B cell (primary cell): Measurements from ENCODE around the gene PRKCG. TPM values are rescaled to one million over a fixed set of nuclear protein-coding genes. Genes with fewer than 3 reads are reported as not detected.

Source experiments
- ATAC-seq: fragments of 200-7000 bp; cut with Tn5 transposase; one replicate; pipeline ENCODE4 v1.10.0; 2021; ENCODE audit warnings: low read depth, mild to moderate bottlenecking, moderate number of reproducible peaks, moderate library complexity
- CTCF ChIA-PET: fragments of 350-600 bp; sonication (Branson Sonifier 250); formaldehyde crosslinking; loops from one replicate; lab custom pipeline; 2021; ENCODE audit warnings: antibody characterized with exemption, inconsistent platforms; lab: Charles Lee
- POLR2A ChIA-PET: fragments of 350-600 bp; sonication (Branson Sonifier 250); formaldehyde crosslinking; loops from one replicate; lab custom pipeline; 2021; ENCODE audit warnings: antibody characterized with exemption; lab: Charles Lee
- DNase-seq: peaks from one replicate; pipeline ENCODE4 v3.0.0; 2013
- H2AFZ ChIP-seq: 2 replicates; pipeline ENCODE4 v1.6.1; 2012; ENCODE audit warnings: mild to moderate bottlenecking, low read depth, low read length; ENCODE audit not compliant: insufficient read depth, poor library complexity, severe bottlenecking
- H3K27ac ChIP-seq, 2 donors: 1 replicate in 1 of 2; 2 replicates in 1 of 2; pipeline ENCODE4 v1.5.1; 2012 to 2013; ENCODE audit warnings: low read length in 2 of 2, mild to moderate bottlenecking in 2 of 2, moderate library complexity in 1 of 2
- H3K27me3 ChIP-seq, 4 experiments: fragments of 200-600 bp in 1 of 4; sonication (generic) in 1 of 4; replicated peaks in 1 of 4; 1 replicate in 2 of 4; 2 replicates in 2 of 4; pipeline versions ENCODE4 v1.6.1 to v1.7.0; 2013 to 2016; ENCODE audit warnings: low read length in 3 of 4, mild to moderate bottlenecking in 2 of 4, mixed read lengths in 1 of 4, moderate library complexity in 1 of 4; ENCODE audit not compliant: insufficient read depth in 4 of 4, control insufficient read depth in 3 of 4; ENCODE audit errors: control extremely low read depth in 1 of 4
- H3K36me3 ChIP-seq, 2 experiments: replicated peaks in 1 of 2; 1 replicate in 1 of 2; 2 replicates in 1 of 2; pipeline versions ENCODE4 v1.6.1 to v1.7.1; 2013; ENCODE audit warnings: low read length in 1 of 2; ENCODE audit not compliant: insufficient read depth in 2 of 2, control insufficient read depth in 1 of 2; ENCODE audit errors: control extremely low read depth in 1 of 2, extremely low read depth in 1 of 2
- H3K4me1 ChIP-seq, 2 donors: fragments of 200-600 bp in 1 of 2; sonication (generic) in 1 of 2; 1 replicate in 1 of 2; 2 replicates in 1 of 2; pipeline versions ENCODE4 v1.5.1 to v1.6.1; 2013 to 2017; ENCODE audit warnings: low read length in 2 of 2; ENCODE audit not compliant: control insufficient read depth in 2 of 2, insufficient read depth in 2 of 2
- H3K4me2 ChIP-seq: replicated peaks from 2 replicates; pipeline ENCODE3; 2012; ENCODE audit warnings: mild to moderate bottlenecking, low read depth, low read length; ENCODE audit not compliant: poor library complexity, severe bottlenecking
- H3K4me3 ChIP-seq, 5 experiments: fragments of 200-600 bp in 1 of 5; sonication (generic) in 1 of 5; 1 replicate in 3 of 5; 2 replicates in 2 of 5; pipeline versions ENCODE4 v1.5.1 to v1.7.0; 2011 to 2016; ENCODE audit warnings: low read length in 4 of 5, mild to moderate bottlenecking in 4 of 5, low read depth in 2 of 5, control low read depth in 1 of 5, moderate library complexity in 1 of 5; ENCODE audit not compliant: insufficient read depth in 1 of 5; ENCODE audit errors: control extremely low read depth in 1 of 5, extremely low read depth in 1 of 5
- H3K79me2 ChIP-seq: fragments of 200-600 bp; sonication (generic); one replicate; pipeline ENCODE4 v1.6.0; 2016; ENCODE audit warnings: low read length; ENCODE audit not compliant: control insufficient read depth, insufficient read depth
- H3K9ac ChIP-seq: fragments of 200-600 bp; sonication (generic); 2 replicates; pipeline ENCODE4 v1.6.1; 2017; ENCODE audit warnings: mild to moderate bottlenecking, low read length, moderate library complexity
- H3K9me3 ChIP-seq, 3 donors: one replicate each; pipeline versions ENCODE4 v1.6.1 to v1.7.1; 2013; ENCODE audit warnings: low read length in 2 of 3; ENCODE audit not compliant: control insufficient read depth in 2 of 3, insufficient read depth in 1 of 3; ENCODE audit errors: control extremely low read depth in 1 of 3
- H4K20me1 ChIP-seq: 2 replicates; pipeline ENCODE4 v1.6.0; 2012; ENCODE audit warnings: mild to moderate bottlenecking, low read length; ENCODE audit not compliant: insufficient read depth, control insufficient read depth, poor library complexity, severe bottlenecking
- H3K27ac Mint-ChIP-seq: one replicate; pipeline ENCODE4 v1.8.0; 2021; ENCODE audit warnings: mixed read lengths
- H3K27me3 Mint-ChIP-seq: one replicate; pipeline ENCODE4 v1.8.0; 2021; ENCODE audit warnings: mixed read lengths
- H3K4me1 Mint-ChIP-seq: one replicate; pipeline ENCODE4 v1.8.0; 2021; ENCODE audit warnings: mixed read lengths
- H3K4me3 Mint-ChIP-seq: one replicate; pipeline ENCODE4 v1.8.0; 2021; ENCODE audit warnings: mixed read lengths
- H3K9me3 Mint-ChIP-seq: one replicate; pipeline ENCODE4 v1.8.0; 2022; ENCODE audit warnings: mixed read lengths; ENCODE audit not compliant: insufficient read depth
- EZH2 ChIP-seq: IDR thresholded peaks from 2 replicates; pipeline ENCODE4 v1.6.1; 2012; ENCODE audit warnings: borderline replicate concordance, low read depth, mild to moderate bottlenecking, moderate library complexity, low read length; ENCODE audit not compliant: insufficient read depth, poor library complexity, severe bottlenecking
- WGBS: methylation state at CpG from one replicate; pipeline ENCODE4 v1.1.5; 2013; ENCODE audit warnings: missing lambda C conversion rate; ENCODE audit not compliant: insufficient coverage; 5-methylcytosine and 5-hydroxymethylcytosine counted together
- intact Hi-C: fragments of 100-400 bp; cut with micrococcal nuclease; formaldehyde crosslinking; loops from one replicate; pipeline ENCODE4 v1.10.0; 2022
- polyA plus RNA-seq: library from polyadenylated mRNA; depleted of rRNA; stranded (reverse); fragments of >200 nt; gene quantifications from 2 replicates; pipeline ENCODE4 v1.2.3, GENCODE V29; 2012
- total RNA-seq, 2 donors: library from RNA; stranded (reverse); fragments of 120-200 nt in 1 of 2; gene quantifications; 1 replicate in 1 of 2; 2 replicates in 1 of 2; pipeline versions ENCODE4 v1.2.3 to v1.2.4, GENCODE V29; 2013 to 2022
- TF ChIP-seq, protein P1 (sequence below): fragments of 200-600 bp; IDR thresholded peaks from one replicate; pipeline ENCODE4 v1.8.0; 2022; ENCODE audit warnings: antibody characterized with exemption, mild to moderate bottlenecking

PRKCG gene
- total and polyA plus RNA-seq, 2 donors (not counting 1 experiment from before 2014, with no cell fraction given): 0.31 TPM; not detected in 1

- H3K4me1 ChIP-seq: peaks cover 63 to 74% of the 10 kb centered on the region in 2 donors
These were observed 2.6 kb upstream of the PRKCG start for GRCh38 chr19:53879140-53880081.

More at GRCh38 chr19:53879140-53880081, 2.6 kb upstream of the PRKCG start:
- peaks cover 26% of the 10 kb centered on the region for H3K79me2 ChIP-seq
- intact Hi-C loops: loop anchor here (1.0 to 5.0 kb wide), 2 partner anchors 12 to 37 kb away; partner anchors contain the start of gene MYADM
- peak overlapping the region; percentile 36 for H2AFZ ChIP-seq
- TF ChIP-seq, protein P1, sequence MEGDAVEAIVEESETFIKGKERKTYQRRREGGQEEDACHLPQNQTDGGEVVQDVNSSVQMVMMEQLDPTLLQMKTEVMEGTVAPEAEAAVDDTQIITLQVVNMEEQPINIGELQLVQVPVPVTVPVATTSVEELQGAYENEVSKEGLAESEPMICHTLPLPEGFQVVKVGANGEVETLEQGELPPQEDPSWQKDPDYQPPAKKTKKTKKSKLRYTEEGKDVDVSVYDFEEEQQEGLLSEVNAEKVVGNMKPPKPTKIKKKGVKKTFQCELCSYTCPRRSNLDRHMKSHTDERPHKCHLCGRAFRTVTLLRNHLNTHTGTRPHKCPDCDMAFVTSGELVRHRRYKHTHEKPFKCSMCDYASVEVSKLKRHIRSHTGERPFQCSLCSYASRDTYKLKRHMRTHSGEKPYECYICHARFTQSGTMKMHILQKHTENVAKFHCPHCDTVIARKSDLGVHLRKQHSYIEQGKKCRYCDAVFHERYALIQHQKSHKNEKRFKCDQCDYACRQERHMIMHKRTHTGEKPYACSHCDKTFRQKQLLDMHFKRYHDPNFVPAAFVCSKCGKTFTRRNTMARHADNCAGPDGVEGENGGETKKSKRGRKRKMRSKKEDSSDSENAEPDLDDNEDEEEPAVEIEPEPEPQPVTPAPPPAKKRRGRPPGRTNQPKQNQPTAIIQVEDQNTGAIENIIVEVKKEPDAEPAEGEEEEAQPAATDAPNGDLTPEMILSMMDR: no peak
- no peak for TF ChIP-seq EZH2
- H3K4me3 ChIP-seq: peak overlapping the region; percentile 34 to 65 (median 49)
- peaks cover 0 to 12% of the 10 kb centered on the region in 2 experiments for H3K36me3 ChIP-seq
- ChIA-PET CTCF (interaction anchor here (0.6 kb wide), 1 partner anchor 1597 kb away, joined by 3 read pairs; no protein-coding TSS in a partner anchor), POLR2A (no interaction called here)
- peaks cover 0 to 54% (median 43%) of the 10 kb centered on the region in 4 experiments for H3K27me3 ChIP-seq
- DNase-seq (peak; percentile 84), ATAC-seq (peak; percentile 86)
- no peak overlapping the region for H3K27ac ChIP-seq
- H3K9me3 ChIP-seq: peaks cover 0 to 16% (median 0%) of the 10 kb centered on the region in 3 donors
- Mint-ChIP-seq H3K4me3 (no peak overlapping the region), H3K9me3 (no peaks in the 10 kb centered on the region), H3K4me1 (peaks cover 40% of the 10 kb centered on the region), H3K27me3 (peaks cover 16% of the 10 kb centered on the region), H3K27ac (peak overlapping the region; percentile 37)
- H3K9ac ChIP-seq: peak overlapping the region; percentile 57
- WGBS: 4% methylated on average over 48 of the region's 51 CpGs
- H4K20me1 ChIP-seq: peaks cover 28% of the 10 kb centered on the region
- peak overlapping the region; percentile 90 for H3K4me2 ChIP-seq
